Heart right ventricle (tissue), 16 donors: ENCODE data around the gene APOL1. TPM values are rescaled to one million over a fixed set of nuclear protein-coding genes. Genes with fewer than 3 reads are reported as not detected.

Experiments used
- ATAC-seq, 8 donors: fragments of 200-7000 bp; cut with Tn5 transposase; one replicate each; pipeline ENCODE4 v1.9.1; 2020; ENCODE audit warnings: mild to moderate bottlenecking in 8 of 8, moderate library complexity in 8 of 8, moderate number of reproducible peaks in 1 of 8
- DNase-seq, 2 donors: peaks; one replicate each; pipeline ENCODE4 v3.0.0-alpha.2; 2020
- H3K27ac ChIP-seq, 10 donors: fragments of 200-600 bp; sonication (generic) in 2 of 10; one replicate each; pipeline versions ENCODE4 v1.5.0 to v1.8.0; 2020 to 2022; ENCODE audit warnings: mild to moderate bottlenecking in 3 of 10
- H3K27me3 ChIP-seq, 7 donors: fragments of 200-600 bp; one replicate each; pipeline ENCODE4 v1.8.0; 2021 to 2022; ENCODE audit warnings: mild to moderate bottlenecking in 2 of 7
- H3K36me3 ChIP-seq, 9 donors: fragments of 200-600 bp; sonication (generic) in 1 of 9; one replicate each; pipeline versions ENCODE4 v1.5.0 to v1.8.0; 2020 to 2022; ENCODE audit warnings: mild to moderate bottlenecking in 2 of 9
- H3K4me1 ChIP-seq, 9 donors: fragments of 200-600 bp; sonication (generic) in 1 of 9; one replicate each; pipeline versions ENCODE4 v1.5.0 to v1.8.0; 2020 to 2022; ENCODE audit warnings: mild to moderate bottlenecking in 4 of 9
- H3K4me3 ChIP-seq, 10 donors: fragments of 200-600 bp; sonication (generic) in 2 of 10; one replicate each; pipeline versions ENCODE4 v1.5.0 to v1.8.0; 2020 to 2022; ENCODE audit warnings: mild to moderate bottlenecking in 7 of 10, moderate library complexity in 2 of 10
- H3K9me3 ChIP-seq, 11 donors: fragments of 200-600 bp in 10 of 11; sonication (generic) in 2 of 11; one replicate each; pipeline versions ENCODE4 v1.5.0 to v1.8.0; 2013 to 2022; ENCODE audit warnings: mild to moderate bottlenecking in 2 of 11, control low read depth in 1 of 11, moderate library complexity in 1 of 11
- CTCF ChIP-seq, 9 donors: fragments of 200-600 bp; sonication (generic) in 2 of 9; IDR thresholded peaks; one replicate each; pipeline versions ENCODE4 v1.5.0 to v1.8.0; 2021 to 2022; ENCODE audit warnings: antibody characterized with exemption in 9 of 9, mild to moderate bottlenecking in 5 of 9, moderate library complexity in 1 of 9
- WGBS, 2 donors: extraction: QIAGEN DNeasy Blood & Tissue Kit; methylation state at CpG; one replicate each; pipeline ENCODE4 v1.1.7; 2013; ENCODE audit warnings: inconsistent platforms in 1 of 2; 5-methylcytosine and 5-hydroxymethylcytosine counted together
- intact Hi-C, 10 donors: fragments of 100-400 bp; cut with DNase I; formaldehyde crosslinking; loops; one replicate each; pipeline versions ENCODE4 v1.11.1 to v1.14.2; 2022
- polyA plus RNA-seq, 2 donors: library from polyadenylated mRNA; stranded (reverse); fragments of 200-250 nt; gene quantifications; one replicate each; pipeline ENCODE4 v1.2.3, GENCODE V29; 2013
- total RNA-seq, 10 donors: library from RNA; stranded (reverse); fragmentation: NEBNext Ultra II Directional in 3 of 10; extraction: Animal tissue kit (Norgen Biotek cat#: 25700) in 3 of 10; gene quantifications; one replicate each; pipeline versions ENCODE4 v1.2.1 to v1.2.4, GENCODE V29; 2021 to 2023
- donor health status: Arrhythmogenic right ventricular cardiomyopathy.
- donor health status: ischemic (EF 13 %, LVEDD 7.1; RV severe dilation, severe dysfunction).
- donor health status: healthy with polysubstance abuse.
- donor health status: DM: no; HTN: yes; CAD: no.
- donor health status: DM: no; HTN: no; CAD: no.
- donor health status: ischemic (EF 25% LVEDD 6.9; RV normal size, moderate dysfunction).
- donor health status: ischemic (EF 25% LVEDD 5.7; RV mildly dilated, moderate dysfunction).
- donor health status: healthy.
- donor health status: DM: yes; HTN: yes; CAD: no.
- donor health status: Ischemic cardiomyopathy.
- donor health status: ischemic (EF 35%, LVEDD 5.7; RV mildly dilated, moderate dysfunction).
- donor health status: nonischemic (EF 11% LVEDD 7.7; RV severe dilation, severe dysfunction).
- donor health status: DM: yes; HTN: yes; CAD: no.
- donor health status: PGD.
- donor health status: ischemic (EF 29% LVEDD 5.4; RV normal size, mild dysfunction).
- donor health status: nonischemic (EF 23%, LVEDD 6.1; RV moderate dilation, normal function).

APOL1 gene
- total and polyA plus RNA-seq, 12 donors, result 9.8 to 121 (median 17.5) TPM

- Histone ChIP-seq H3K4me3 (peak overlapping the region; percentile 59 to 83 (median 66)), H3K9me3 (peaks cover 0 to 9% (median 0%) of the 10 kb centered on the region in 11 donors), H3K36me3 (peaks cover 0 to 34% (median 12%) of the 10 kb centered on the region in 9 donors), H3K4me1 (peaks cover 21 to 59% (median 50%) of the 10 kb centered on the region in 9 donors), H3K27ac (peak overlapping the region; percentile 83 to 97 (median 92)), H3K27me3 (no peaks in the 10 kb centered on the region)
- ATAC-seq, result peak; percentile 9 to 62 (median 42)
- 1 to 6% methylated on average over 5 of the region's 5 CpGs for WGBS, 2 donors
- intact Hi-C loops, result loop anchor here in 7 of 10 donors (5.0 kb wide), 4 partner anchors 36 to 46 kb away; partner anchors contain the start of gene APOL4 (in 1 of the 7)
- no peak for TF ChIP-seq CTCF (IDR thresholded peaks at IDR 0.05)
- DNase-seq, result no peak
These were observed 14.4 kb upstream of the APOL1 start for GRCh38 chr22:36238373-36239149.

- Histone ChIP-seq H3K27me3 (no peaks in the 10 kb centered on the region), H3K27ac (peak overlapping the region; percentile 83 to 97 (median 92)), H3K9me3 (peaks cover 0 to 9% (median 0%) of the 10 kb centered on the region in 11 donors), H3K36me3 (peaks cover 0 to 29% (median 12%) of the 10 kb centered on the region in 9 donors), H3K4me1 (peaks cover 26 to 62% (median 55%) of the 10 kb centered on the region in 9 donors), H3K4me3 (peak overlapping the region; percentile 59 to 83 (median 66))
- DNase-seq (no peak), ATAC-seq (peak in 7 of 8 donors; percentile 10 to 40 (median 17))
- TF ChIP-seq CTCF (IDR thresholded peaks at IDR 0.05), result no peak
- WGBS, 2 donors, result 2% methylated on average over 4 of the region's 4 CpGs
- intact Hi-C loops, result loop anchor here in 7 of 10 donors (5.0 kb wide), 4 partner anchors 37 to 47 kb away; partner anchors contain the start of gene APOL4 (in 1 of the 7)
These were observed 13.9 kb upstream of the APOL1 start for GRCh38 chr22:36239150-36239400.

- peak; percentile 37 to 91 (median 71) for TF ChIP-seq CTCF (IDR thresholded peaks at IDR 0.05)
- peak; percentile 94 to 98 (median 97) for ATAC-seq
- 14 to 17% methylated on average over 13 of the region's 13 CpGs for WGBS, 2 donors
- intact Hi-C loops, result loop anchor here in 7 of 10 donors (5.0 kb wide), 5 partner anchors 37 to 47 kb away; partner anchors contain the start of gene APOL4 (in 1 of the 7)
- Histone ChIP-seq H3K27me3 (no peaks in the 10 kb centered on the region), H3K4me1 (peaks cover 28 to 62% (median 55%) of the 10 kb centered on the region in 9 donors), H3K4me3 (peak within 1 kb of the TSS; percentile 59 to 83 (median 66)), H3K27ac (peak within 1 kb of the TSS; percentile 83 to 97 (median 92)), H3K36me3 (peaks cover 0 to 24% (median 10%) of the 10 kb centered on the region in 9 donors), H3K9me3 (peaks cover 0 to 9% (median 0%) of the 10 kb centered on the region in 11 donors)
- DNase-seq, result peak; percentile 86 to 93
These were observed 13.3 kb upstream of the APOL1 start, which contains the start of gene APOL2 for GRCh38 chr22:36239401-36240171. APOL2 (minus strand) TSS chr22:36239527; CDS start chr22:36233162, 6,365 bp downstream.

GRCh38 chr22:36243986-36244385 lies 8.9 kb upstream of the APOL1 start:
- intact Hi-C loops, result loop anchor here in 2 of 10 donors (5.0 kb wide), 2 partner anchors 33 to 38 kb away; no protein-coding TSS in a partner anchor

More at GRCh38 chr22:36243986-36244385, 8.9 kb upstream of the APOL1 start:
- no peaks in the 10 kb centered on the region for H3K27me3 ChIP-seq
- ATAC-seq (peak in 4 of 8 donors; percentile 8 to 35 (median 26)), DNase-seq (no peak)
- H3K36me3 ChIP-seq, result no peaks in the 10 kb centered on the region
- WGBS, 2 donors, result 63 to 64% methylated on average over 5 of the region's 5 CpGs
- peaks cover 0 to 9% (median 0%) of the 10 kb centered on the region in 11 donors for H3K9me3 ChIP-seq
- H3K4me3 ChIP-seq, result no peak overlapping the region
- H3K27ac ChIP-seq, result peak overlapping the region; percentile 17 to 83 (median 74)
- peaks cover 9 to 32% (median 27%) of the 10 kb centered on the region in 9 donors for H3K4me1 ChIP-seq
- TF ChIP-seq CTCF (IDR thresholded peaks at IDR 0.05), result no peak
